Tibial nerve (tissue), 4 donors: Measurements from ENCODE around the gene ARID5B.

ENCODE experiments used
- EP300 ChIP-seq, 2 donors: sonication (generic); formaldehyde crosslinking; IDR thresholded peaks; one replicate each; pipeline ENCODE4 v1.6.1; 2017; ENCODE audit warnings: antibody characterized with exemption in 2 of 2, mild to moderate bottlenecking in 1 of 2
- POLR2A ChIP-seq, 2 donors: fragments of 450-650 bp; IDR thresholded peaks; one replicate each; pipeline ENCODE4 v1.6.1; 2017; ENCODE audit warnings: antibody characterized with exemption in 2 of 2, mild to moderate bottlenecking in 2 of 2, moderate library complexity in 2 of 2
- TF ChIP-seq, protein P1 (sequence below), 5 experiments: fragments of 200-600 bp in 3 of 5; fragments of 450-650 bp in 2 of 5; sonication (generic) in 3 of 5; IDR thresholded peaks; one replicate each; pipeline ENCODE4 v1.5.1; 2016 to 2019; ENCODE audit warnings: antibody characterized with exemption in 5 of 5, mild to moderate bottlenecking in 3 of 5, moderate library complexity in 2 of 5

DNA sequence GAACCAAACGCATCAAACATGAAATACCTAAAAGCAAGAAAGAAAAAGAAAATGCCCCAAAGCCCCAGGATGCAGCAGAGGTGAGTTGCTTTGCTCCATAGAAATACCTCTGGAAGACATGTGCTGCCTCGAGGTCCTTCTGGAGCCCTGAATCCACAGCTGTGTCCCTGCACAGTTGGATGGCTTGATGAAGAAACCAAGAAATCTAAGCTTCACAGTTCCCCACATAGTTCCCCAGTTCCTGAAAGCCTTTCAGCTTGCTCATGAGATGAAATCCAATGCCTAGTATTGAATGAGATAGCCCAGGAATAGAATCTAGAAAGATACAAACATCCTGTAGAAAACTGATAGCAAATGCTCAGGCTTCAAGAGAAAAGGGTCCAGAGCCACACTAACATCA, 184.3 kb downstream of the ARID5B start:
- TF ChIP-seq, protein P1, sequence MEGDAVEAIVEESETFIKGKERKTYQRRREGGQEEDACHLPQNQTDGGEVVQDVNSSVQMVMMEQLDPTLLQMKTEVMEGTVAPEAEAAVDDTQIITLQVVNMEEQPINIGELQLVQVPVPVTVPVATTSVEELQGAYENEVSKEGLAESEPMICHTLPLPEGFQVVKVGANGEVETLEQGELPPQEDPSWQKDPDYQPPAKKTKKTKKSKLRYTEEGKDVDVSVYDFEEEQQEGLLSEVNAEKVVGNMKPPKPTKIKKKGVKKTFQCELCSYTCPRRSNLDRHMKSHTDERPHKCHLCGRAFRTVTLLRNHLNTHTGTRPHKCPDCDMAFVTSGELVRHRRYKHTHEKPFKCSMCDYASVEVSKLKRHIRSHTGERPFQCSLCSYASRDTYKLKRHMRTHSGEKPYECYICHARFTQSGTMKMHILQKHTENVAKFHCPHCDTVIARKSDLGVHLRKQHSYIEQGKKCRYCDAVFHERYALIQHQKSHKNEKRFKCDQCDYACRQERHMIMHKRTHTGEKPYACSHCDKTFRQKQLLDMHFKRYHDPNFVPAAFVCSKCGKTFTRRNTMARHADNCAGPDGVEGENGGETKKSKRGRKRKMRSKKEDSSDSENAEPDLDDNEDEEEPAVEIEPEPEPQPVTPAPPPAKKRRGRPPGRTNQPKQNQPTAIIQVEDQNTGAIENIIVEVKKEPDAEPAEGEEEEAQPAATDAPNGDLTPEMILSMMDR (IDR thresholded peaks at IDR 0.05): no peak
- TF ChIP-seq POLR2A (IDR thresholded peaks at IDR 0.05) (no peak), EP300 (IDR thresholded peaks at IDR 0.05) (no peak)
